IPS-NIHi11 (cell line): ENCODE data around the gene KLB.

Experiments used
- DNase-seq: peaks from one replicate; pipeline ENCODE4 v3.0.0; 2012; ENCODE audit warnings: mixed read lengths, low spot score

The KLB gene

DNA sequence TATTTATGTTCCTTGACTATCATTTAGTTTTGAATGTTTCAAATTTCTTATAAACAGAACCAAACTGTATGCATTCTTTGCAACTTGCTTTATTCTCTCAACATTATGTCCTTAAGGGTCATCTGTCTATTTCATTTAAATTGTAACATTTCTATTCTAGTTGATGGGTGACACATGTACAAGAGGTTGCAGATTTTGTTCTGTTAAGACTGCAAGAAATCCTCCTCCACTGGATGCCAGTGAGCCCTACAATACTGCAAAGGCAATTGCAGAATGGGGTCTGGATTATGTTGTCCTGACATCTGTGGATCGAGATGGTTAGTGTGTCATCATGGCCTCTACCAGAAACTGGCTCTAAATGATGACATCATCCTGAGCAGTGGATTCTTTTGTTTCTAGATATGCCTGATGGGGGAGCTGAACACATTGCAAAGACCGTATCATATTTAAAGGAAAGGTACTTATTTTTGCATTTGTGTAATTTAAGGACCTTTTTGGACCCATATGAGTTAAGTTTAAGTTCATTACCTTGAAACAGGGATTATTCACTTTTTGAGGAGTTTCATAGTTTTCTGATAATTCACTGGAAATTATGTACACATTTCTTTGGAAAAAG, 58.3 kb downstream of the KLB start:
- no peak for DNase-seq

DNA sequence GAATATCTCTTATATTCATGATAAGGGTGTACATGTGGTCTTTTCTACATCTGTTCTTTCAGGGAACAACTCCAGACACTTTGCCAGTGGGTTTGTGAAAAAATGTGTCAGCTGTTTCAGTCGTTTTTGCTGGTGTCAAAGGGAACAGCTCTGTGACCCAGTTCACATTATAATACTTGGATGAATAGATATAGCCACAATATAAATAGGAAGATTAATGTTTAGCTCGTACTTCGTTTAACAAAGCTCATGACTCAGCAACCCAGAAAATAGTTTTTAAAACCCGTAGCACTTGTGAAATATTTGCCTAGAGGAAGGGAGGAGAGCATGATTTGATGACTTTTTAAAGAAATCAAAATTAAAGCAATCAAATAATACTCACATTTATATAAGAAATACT, 60.0 kb downstream of the KLB start:
- DNase-seq: no peak

DNA sequence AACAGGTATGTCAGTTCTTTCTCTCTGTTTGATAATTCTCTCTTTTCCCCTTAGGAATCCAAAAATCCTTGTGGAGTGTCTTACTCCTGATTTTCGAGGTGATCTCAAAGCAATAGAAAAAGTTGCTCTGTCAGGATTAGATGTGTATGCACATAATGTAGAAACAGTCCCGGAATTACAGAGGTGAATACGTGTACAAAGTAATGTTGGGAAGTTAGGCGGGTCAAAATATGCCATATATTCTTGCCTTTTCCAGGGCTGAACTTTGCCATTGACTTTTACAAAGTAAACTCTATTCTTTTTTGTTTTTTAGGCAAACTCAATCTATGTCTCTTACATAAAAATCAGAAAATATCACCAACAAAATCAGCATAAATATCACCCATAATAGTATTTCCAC, 60.7 kb downstream of the KLB start:
- DNase-seq: no peak

DNA sequence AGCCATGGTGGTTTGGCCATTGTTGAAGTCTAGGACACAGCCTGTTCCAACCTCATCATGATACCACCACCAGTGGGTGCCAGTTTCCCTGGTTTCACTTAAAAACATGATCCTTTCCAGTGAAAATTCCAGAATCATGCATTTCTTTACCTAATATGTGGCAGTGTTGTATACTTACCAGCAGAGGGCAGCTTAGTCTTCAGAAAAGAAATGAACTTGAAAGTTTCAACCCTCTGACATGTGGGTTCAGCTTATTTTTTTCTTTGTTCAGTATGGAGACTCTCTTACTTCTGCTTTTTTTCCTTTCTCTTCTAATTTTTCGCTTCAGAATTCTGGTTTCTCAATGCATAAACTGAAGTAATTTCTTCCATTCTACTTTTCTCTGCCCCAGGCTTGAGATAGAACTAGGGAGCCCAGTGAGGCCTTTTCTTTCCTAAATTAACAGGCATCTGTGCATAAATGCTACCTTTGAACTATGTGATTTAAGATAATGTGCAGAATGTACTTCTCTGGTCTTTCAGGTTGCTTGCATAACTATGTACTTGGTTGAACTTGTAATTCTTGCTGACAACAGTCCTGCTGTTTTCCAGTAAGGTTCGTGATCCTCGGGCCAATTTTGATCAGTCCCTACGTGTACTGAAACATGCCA, 62.8 kb downstream of the KLB start:
- peak; percentile 41 for DNase-seq

DNA sequence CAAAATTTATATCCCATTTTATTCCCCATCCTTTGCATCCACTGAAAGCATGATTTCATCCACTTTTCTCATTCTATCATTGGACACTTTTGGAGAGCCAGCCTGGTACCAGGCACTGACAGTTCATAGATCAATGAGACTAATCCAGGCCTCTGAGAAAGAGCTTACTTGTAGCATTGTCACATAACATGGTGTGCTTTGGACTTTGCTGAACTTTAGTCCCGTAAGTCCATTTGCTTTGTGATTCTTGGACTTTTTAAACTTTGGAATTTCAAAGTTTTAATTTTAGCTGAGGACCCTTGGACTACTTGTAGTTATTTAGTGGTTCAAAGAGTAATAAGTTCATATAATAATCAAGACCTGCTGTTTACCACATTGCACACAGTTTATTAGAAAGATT, 63.7 kb downstream of the KLB start:
- no peak for DNase-seq

DNA sequence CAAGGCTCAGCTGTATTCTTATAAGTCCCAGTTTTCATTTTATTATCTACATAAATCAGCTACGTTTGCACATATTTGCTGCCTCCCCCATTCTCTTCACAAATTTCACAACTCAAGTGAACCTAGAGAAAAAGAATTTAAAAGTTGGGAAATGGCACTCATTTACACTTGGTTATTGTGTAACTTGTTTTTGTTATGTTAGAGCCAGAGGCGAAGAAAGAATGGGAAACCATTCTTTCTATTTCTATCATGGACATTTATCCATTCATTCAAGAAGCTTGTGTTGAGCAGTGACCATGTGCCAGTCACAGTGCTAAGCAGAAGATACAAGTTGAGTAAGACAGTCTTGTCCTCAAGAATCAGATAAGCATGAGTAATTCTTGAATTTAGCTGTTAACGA, 65.7 kb downstream of the KLB start:
- DNase-seq: no peak

DNA sequence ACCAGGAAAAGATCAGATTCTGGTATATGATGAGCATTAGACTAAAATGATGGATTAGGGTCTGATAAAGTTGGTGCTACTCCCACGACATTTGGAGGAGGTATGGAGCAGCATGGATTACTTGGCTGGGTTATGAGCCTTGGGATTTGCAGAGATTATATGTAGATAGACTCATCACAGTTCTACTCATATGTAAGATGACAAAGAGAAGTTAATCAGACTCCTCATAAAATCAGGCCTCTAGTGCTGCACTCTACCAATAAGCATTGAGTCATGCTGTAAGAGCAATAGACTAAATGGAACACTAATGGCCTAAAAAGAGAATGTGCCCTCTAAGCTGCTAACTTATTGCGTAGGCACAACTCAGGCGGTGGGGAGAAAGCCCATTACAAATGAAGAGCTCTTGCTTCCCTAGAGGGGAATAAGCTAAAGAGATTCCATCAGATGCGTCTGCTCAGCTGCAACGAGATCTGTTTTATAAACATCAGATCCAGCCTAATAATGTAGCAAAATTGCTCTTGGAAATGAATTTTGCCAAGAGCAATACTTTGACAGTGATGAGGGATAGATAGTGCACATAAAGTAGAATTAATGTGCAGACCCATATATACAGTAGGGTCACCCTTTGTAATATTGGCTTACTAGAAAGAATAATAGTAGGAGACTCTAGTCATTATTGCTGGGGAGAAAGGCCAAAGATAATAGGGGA, 69.6 kb downstream of the KLB start:
- DNase-seq: no peak

DNA sequence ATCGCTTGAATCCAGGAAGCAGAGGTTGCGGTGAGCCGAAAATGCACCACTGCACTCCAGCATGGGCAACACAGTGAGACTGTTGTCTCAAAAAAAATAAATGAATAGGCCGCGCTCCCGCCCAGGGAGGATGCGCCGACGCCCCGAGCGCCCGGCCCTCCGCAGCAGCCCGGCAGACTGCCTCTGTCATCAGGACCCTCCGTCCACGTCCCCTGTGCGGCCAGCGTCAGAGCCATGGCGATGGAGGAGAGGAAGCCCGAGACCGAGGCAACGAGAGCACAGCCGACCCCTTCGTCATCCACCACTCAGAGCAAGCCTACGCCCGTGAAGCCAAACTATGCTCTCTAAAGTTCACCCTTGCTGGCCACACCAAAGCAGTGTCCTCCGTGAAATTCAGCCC, 73.5 kb downstream of the KLB start:
- DNase-seq: no peak

DNA sequence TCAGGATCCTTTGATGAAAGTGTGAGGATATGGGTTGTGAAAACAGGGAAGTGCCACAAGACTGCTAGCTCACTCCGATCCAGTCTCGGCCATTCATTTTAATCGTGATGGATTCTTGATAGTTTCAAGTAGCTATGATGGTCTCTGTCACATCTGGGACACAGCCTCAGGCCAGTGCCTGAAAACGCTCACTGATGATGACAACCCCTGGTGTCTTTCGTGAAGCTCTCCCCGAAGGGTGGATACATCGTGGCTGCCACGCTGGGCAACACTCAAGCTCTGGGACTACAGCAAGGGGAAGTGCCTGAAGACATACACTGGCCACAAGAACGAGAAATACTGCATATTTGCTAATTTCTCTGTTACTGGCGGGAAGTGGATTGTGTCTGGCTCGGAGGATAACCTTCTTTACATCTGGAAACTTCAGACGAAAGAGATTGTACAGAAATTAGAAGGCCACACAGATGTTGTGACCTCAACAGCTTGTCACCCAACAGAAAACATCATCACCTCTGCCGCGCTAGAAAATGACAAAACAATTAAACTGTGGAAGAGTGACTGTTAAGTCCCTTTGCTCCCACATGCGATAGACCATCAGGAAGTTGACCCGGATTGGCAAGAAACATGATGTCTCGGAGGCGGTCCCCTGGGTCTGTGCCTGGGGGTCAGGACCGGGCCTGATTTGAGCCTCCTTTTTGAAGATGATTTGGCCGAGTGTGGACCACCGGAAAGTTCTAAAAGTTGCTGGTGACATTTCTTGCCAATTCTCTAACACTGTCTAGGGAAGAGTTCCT, 74.4 kb downstream of the KLB start:
- DNase-seq: no peak

DNA sequence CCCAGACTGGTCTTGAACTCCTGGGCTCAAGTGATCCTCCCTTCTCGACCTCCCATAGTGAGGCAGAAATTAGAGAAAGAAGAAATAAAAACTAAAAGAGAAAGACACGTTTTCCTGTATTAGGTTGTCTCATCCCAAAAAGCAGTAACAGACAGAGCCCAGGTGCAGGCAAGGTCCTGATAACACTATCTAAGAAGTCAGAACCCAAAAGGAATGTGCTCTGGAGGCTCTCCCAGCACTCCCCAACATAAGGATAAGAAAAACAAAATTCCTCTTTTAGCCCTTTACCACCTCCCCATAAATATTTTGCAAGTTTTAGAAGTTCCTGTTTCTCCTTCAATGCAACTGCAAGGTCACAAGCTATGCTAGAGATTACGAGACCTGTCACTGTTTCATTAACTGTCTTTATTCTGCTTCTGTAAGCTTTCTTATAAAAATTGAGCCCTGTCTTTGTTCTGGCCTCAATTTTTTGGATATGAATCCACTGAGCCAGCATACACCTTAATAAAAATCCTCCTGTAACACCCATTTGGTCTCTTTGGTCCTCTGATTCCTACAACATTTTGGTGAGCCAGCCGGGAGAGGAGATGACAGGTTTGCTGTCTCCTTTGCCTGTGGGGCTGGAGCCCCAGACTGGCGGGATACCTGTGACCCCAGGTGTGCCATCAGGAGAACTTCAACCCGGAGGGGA, 78.0 kb downstream of the KLB start:
- DNase-seq: no peak

DNA sequence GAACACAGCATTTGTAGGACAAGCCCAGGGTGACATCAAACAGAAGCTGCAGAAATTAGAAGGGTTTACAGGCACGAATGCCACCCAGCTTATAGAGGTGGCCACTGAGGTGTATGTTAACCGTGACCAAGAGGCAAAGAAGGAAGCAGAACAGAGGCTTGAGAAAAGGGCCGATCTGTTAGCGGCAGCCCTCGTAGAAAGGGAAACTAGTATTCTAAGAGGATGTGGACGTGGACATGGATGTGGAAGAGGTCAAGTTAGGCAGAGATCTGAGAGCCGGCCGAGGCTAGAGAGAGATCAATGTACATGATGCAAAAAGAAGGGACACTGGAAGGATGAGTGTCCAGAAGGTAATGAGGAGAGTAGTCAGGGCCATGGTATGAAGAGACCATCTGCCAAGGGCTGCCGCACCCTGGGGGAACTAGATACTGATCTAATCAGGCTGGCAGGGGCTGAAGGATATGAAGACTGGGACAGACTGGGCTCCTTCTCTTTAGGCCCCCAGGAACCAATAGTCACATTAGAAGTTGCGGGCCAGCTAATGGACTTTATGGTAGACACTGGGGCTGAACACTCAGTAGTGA, 79.6 kb downstream of the KLB start:
- no peak for DNase-seq

DNA sequence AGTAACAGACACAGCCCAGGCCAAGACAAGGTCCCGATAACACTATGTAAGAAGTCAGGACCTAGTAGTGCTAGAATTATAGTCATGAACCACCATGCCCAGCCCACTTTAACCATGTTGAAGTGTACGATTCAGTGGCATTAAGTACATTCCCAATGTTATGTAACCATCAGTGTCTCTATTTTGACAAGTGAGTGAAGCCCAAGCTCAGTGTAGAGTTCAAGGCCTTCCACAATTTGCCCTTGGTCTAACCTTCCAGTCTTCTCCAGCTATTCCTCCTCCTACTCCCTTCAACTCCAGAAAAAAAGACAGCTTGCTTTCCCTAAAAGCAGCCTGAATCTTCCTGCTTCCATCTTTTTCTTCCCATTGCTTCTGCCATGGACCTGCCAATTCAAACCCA, 83.6 kb downstream of the KLB start:
- DNase-seq: no peak

DNA sequence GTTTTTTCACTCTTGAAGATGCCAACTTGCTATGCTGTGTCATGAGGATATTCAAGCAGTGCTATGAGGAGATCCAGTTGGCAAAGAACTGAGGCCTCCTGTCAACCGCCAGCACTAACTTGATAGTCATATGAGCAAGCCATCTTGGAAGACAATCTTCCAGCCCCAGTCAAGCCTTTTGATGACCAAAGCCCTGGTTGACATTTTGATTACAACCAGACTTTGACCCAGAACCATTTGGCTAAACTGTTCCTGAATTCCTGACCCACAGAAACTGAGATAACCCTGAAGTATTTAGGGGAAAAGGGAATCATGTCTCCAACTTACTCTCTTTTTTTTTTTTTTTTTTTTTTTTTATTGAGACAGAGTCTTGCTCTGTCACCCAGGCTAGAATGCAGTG, 87.6 kb downstream of the KLB start:
- no peak for DNase-seq

DNA sequence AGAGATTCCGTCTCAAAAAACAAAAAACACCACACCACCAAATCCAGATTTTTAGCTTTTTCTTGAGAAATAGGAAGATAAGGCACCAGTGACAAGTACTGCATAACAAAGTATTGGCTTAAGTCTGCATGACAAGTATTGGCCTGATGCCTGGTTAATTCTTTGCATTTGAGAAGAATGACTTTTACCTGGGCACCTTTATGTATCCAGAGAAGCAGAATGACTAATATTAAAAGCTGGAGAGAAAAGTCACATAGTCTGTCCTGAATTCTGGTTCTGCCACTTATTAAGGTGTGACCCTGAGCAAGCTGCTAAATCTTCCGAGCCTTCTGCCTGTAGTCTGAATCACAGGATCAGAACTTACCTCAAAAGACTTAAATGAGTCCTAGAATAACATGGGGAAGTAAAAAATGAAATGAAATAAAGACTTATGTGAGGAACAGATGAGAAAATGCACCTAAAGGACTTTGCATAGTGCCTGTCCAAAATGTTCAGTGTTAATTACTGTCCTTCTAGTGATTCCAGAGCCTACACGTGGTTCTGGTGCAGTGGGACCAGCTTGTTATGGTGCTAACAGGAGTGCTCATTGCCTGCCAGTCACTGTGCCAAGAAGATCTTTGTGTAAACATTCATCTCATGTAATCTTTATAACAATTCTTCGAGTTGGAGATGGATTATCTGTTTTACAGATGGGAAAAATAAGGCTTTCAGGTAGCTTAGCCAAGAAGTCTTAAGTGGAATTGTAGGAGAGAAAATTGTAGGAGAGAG, 88.9 kb downstream of the KLB start:
- DNase-seq: no peak

DNA sequence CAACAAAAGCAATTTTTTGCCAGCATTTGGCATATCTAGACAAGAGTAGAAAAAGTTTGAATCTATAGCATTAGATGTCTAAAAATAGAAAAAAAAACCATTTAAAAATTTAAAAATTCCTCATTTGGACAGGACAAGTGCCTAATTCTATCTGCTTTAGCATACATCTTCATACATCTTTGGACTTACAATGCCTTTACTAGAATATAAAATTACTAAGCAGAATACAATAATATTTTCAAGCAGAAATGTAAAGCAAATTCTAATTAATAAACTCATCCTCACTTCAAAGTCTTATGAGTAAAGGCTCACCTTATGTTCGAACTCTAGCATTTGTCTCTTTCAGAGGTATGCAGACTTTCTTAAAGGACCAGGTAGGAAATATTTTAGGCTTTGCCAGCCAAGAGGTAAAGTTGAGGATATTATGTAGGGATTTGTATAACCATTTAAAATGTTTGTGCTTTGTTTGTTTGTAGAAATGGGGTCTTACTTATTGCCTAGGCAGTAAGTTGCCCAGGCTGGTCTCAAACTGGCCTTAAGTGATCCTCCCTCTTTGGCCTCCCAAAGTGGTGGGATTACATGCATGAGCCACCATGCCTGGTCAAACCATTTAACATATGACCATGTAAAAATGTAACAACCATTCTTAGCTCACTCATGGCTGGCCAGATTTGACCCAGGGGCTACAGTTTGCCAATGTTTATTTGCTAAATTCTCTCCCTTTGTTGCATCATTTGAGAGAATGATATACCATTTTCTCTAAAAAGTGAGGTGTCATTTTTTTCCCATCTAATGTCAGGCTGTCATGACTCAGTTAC, 91.4 kb downstream of the KLB start:
- DNase-seq: no peak

DNA sequence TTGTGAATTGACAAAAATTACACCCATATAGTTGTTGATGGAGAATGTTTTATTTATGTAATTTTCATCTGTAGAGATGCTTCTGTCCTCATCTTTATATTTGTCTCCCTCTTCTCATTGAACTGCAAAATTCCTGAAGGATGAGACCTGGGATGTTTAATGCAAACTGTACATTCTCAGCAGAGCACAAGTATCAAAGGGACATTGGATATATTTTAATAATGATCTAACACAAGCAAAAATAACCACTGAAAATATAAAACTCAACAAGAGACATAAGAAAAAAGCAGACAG, 91.9 kb downstream of the KLB start:
- DNase-seq: no peak
